NCI-H2196 treated with DMSO at 0.1 percent for 48 hours (cell line): ENCODE results near the gene LINC00305.

Experiments
- DNase-seq: peaks from one replicate; lab custom pipeline; 2025; ENCODE audit not compliant: unreplicated experiment; lab: John Stamatoyannopoulos, UW

LINC00305 gene

DNA sequence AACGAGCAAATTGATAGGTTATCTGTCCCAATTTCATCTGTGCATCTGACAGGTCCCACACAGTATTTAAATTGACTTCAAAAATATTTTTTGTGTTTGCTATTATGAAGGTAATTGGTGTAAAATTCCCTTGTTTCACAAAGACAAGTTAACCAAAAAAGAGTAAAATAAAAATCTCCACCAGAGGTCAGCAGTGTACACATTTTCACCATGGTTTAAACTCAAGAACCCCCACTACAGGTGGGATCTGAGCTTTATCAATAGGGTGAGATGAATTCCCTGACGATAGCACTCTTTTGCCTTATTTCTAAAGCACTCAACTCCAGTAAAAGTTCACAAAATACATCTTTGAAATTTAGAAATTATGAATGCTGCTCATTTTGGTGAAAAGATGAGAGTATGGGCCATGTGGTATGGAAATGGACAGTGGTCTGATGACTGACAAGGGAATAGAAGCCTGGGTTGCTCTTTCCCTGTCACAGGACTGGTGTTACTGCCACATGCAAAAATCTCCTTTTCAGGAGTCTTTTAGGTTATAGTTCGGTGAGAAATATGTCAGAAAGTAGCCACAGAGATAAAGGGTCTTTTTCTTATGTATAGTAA, 111.0 kb downstream of the LINC00305 start:
- DNase-seq, result no peak

- no peak for DNase-seq
These were observed 116.6 kb downstream of the LINC00305 start for GRCh38 chr18:64032312-64032711.

DNA sequence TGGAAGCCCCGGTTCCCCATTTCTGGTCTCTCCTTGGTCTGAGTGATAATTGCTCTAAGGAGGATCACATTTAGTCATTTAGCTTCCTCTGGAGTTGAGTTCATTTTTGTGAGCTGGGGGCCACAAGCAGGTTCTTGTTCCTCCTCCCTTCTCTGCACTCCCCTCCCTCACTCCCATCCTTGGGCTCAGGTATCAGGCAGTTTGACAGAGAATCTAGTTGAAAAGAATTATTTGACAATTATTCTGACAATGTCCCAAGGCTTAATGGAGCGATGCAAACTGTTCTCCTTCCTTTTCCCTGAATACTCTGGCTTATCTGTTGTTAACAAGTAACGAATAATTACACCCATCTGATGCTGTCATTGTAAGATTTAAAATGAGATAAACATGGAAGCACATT, 117.5 kb downstream of the LINC00305 start:
- DNase-seq, result no peak
